Thyroid gland (tissue), 4 donors: ENCODE data around the gene TTC3.
"Not testable (repeated sequence)": the region's sequence is repeated elsewhere in the genome, so short reads cannot be mapped to it uniquely, and the experiment has no call there.

Experiments used
- POLR2A ChIP-seq, 2 donors: fragments of 450-650 bp; IDR thresholded peaks; one replicate each; pipeline ENCODE4 v1.6.1; 2017; ENCODE audit warnings: antibody characterized with exemption in 2 of 2, mild to moderate bottlenecking in 2 of 2, moderate library complexity in 1 of 2
- TF ChIP-seq, protein P1 (sequence below), 6 experiments: fragments of 200-600 bp in 3 of 6; fragments of 450-650 bp in 3 of 6; sonication (generic) in 3 of 6; IDR thresholded peaks; one replicate each; pipeline ENCODE4 v1.5.1; 2016 to 2019; ENCODE audit warnings: antibody characterized with exemption in 6 of 6, mild to moderate bottlenecking in 2 of 6, inconsistent platforms in 1 of 6, moderate library complexity in 1 of 6

- TF ChIP-seq, protein P1, sequence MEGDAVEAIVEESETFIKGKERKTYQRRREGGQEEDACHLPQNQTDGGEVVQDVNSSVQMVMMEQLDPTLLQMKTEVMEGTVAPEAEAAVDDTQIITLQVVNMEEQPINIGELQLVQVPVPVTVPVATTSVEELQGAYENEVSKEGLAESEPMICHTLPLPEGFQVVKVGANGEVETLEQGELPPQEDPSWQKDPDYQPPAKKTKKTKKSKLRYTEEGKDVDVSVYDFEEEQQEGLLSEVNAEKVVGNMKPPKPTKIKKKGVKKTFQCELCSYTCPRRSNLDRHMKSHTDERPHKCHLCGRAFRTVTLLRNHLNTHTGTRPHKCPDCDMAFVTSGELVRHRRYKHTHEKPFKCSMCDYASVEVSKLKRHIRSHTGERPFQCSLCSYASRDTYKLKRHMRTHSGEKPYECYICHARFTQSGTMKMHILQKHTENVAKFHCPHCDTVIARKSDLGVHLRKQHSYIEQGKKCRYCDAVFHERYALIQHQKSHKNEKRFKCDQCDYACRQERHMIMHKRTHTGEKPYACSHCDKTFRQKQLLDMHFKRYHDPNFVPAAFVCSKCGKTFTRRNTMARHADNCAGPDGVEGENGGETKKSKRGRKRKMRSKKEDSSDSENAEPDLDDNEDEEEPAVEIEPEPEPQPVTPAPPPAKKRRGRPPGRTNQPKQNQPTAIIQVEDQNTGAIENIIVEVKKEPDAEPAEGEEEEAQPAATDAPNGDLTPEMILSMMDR (IDR thresholded peaks at IDR 0.05) = not testable (repeated sequence)
- TF ChIP-seq POLR2A (IDR thresholded peaks at IDR 0.05) = not testable (repeated sequence)
These were observed 149.2 kb downstream of the TTC3 start for GRCh38 chr21:37222248-37222647.
